RPMI7951 (cell line): ENCODE data around the gene KIF5A. TPM values are rescaled to one million over a fixed set of nuclear protein-coding genes. Genes with fewer than 3 reads are reported as not detected.
"Not testable (repeated sequence)": the region's sequence is repeated elsewhere in the genome, so short reads cannot be mapped to it uniquely, and the experiment has no call there.

Experiments used
- DNase-seq: peaks from one replicate; pipeline ENCODE4 v3.0.0-alpha.2; 2012; ENCODE audit warnings: low read depth
- total RNA-seq: library from RNA; depleted of rRNA; stranded (reverse); fragments of >200 nt; shearing (Covaris generic); gene quantifications from 2 replicates; pipeline ENCODE4 v1.2.3, GENCODE V29; 2014; rRNA removed

KIF5A gene
- total RNA-seq, result 0.60 and 1.9 TPM in 2 replicates

GRCh38 chr12:57549909-57550640 is at the start of gene KIF5A:
TSS of gene KIF5A (plus strand) at chr12:57550044. CDS start at chr12:57550272, 228 bp downstream.
- DNase-seq, result peak; percentile 29

GRCh38 chr12:57500213-57500612 is 49.6 kb upstream of the KIF5A start:
- DNase-seq, result no peak

DNA sequence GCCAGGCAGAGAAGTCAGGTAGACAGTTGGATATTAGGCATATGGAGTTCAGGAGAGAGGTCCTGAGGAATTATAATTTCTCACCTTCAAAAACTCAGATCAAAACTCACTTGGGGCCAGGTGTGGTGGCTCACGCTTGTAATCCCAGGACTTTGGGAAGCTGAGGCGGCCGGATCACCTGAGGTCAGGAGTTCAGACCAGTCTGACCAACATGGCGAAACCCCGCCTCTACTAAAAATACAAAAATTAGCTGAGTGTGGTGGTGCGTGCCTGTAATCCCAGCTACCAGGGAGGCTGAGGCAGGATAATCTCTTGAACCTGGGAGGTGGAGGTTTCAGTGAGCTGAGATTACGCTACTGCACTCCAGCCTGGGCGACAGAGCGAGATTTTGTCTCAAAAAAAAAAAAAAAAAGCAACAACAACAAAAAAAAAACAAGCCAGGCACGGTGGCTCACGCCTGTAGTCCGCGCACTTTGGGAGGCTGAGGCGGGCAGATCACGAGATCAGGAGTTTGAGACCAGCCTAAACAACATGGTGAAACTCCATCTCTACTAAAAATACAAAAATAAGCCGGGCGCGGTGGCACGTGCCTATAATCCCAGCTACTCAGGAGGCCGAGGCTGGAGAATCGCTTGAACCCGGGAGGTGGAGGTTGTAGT is 47.4 kb upstream of the KIF5A start:
- not testable (repeated sequence) for DNase-seq

DNA sequence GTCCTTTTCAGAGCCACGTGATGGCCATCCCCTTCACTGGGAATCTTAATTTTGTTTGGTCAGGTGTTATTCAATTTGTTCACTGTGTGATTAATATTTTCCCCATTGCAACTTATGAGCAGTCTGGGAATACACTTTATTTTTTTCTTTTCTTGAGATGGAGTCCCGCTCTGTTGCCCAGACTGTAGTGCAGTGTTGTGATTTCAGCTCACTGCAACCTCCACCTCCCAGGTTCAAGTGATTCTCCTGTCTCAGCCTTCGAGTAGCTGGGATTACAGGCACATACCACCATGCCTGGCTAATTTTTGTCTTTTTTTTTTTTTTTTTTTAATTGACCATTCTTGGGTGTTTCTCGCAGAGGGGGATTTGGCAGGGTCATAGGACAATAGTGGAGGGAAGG is 43.3 kb upstream of the KIF5A start:
- DNase-seq, result not testable (repeated sequence)

DNA sequence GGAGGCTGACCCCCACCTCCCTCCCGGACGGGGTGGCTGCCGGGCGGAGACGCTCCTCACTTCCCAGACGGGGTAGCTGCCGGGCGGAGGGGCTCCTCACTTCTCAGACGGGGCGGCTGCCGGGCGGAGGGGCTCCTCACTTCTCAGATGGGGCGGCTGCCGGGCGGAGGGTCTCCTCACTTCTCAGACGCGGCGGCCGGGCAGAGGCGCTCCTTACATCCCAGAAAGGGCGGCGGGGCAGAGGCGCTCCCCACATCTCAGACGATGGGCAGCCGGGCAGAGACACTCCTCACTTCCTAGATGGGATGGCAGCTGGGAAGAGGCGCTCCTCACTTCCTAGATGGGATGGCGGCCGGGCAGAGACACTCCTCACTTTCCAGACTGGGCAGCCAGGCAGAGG is 42.0 kb upstream of the KIF5A start:
- DNase-seq, result not testable (repeated sequence)

DNA sequence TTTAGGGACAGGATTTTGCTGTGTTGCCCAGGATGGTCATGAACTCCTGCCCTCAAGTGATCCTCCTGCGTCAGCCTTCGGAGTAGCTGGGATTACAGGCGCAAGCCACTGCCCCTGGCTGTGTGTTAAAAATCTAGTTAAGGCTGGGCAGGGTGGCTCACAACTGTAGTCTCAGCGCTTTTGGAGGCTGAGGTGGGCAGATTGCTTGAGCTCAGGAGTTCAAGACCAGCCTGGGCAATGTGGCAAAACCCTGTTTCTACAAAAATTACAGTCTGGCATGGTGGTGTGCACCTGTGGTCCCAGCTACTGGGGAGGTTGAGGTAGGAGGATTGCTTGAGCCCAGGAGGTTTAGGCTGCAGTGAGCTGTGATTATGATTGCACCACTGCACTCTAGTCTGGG is 38.7 kb upstream of the KIF5A start:
- no peak for DNase-seq

DNA sequence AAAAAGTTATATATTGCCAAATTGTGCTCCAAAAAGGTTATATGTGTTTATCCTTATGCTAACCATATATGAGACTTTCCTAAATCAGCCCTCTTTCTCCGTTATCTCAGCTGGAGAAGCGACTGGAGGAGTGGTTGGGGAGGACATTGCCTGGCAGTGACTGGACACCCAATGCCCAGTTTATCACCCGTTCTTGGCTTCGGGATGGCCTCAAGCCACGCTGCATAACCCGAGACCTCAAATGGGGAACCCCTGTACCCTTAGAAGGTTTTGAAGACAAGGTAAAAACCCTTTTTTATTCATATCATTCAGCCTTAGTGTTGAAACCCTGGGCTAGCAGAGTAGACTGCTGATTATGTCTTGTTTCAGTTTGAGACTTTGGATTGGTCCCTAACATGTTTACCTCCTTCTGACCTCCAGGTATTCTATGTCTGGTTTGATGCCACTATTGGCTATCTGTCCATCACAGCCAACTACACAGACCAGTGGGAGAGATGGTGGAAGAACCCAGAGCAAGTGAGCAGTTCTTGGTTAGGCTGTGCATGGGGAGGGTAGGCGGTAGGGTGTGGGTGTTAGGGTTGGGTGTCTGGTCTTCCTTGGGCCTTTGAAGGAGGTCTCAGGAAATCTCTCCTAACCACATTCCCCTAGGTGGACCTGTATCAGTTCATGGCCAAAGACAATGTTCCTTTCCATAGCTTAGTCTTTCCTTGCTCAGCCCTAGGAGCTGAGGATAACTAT is 38.1 kb upstream of the KIF5A start:
- DNase-seq, result no peak

DNA sequence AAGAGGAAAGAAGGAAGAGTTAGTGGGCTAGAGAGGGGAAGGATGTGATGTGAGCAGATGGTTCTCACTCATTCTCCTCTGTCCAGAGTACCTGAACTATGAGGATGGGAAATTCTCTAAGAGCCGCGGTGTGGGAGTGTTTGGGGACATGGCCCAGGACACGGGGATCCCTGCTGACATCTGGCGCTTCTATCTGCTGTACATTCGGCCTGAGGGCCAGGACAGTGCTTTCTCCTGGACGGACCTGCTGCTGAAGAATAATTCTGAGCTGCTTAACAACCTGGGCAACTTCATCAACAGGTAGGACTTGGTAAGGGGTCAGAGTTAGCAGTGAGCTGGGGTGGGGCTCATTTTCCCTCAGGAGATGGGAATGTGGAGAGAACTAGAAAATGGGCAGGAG is 37.2 kb upstream of the KIF5A start:
- DNase-seq, result no peak

DNA sequence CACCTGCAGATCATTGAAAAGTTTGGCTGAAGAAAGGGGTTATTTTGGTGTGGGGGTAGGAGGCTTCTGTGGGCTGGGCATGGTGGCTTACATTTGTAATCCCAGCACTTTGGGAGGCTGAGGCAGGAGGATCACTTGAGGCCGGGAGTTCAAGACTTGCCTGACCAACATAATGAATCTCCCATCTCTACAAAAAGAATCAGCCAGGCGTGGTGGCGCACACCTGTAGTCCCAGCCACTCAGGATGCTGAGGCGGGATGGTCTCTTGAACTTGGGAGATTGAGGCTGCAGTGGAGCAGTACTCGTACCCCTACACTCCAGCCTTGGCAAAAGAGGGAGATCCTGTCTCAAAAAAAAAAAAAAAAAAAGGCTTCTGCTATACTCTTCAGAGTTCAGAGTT is 36.6 kb upstream of the KIF5A start:
- DNase-seq, result no peak

DNA sequence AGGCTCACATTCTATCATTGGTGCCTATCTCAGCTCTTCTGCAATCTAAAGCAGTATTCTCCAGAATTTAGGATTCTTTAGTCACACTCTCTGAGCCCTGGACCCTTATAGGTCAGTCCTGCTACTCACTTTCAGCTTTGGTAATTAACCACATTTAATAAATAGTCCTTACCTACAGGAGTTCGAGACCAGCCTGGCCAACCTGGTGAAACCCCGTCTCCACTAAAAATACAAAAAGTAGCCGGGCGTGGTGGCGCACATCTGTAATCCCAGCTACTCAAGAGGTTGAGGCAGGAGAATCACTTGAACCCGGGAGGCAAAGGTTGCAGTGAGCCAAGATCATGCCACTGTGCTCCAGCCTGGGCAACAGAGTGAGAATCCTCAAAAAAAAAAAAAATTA is 36.2 kb upstream of the KIF5A start:
- DNase-seq, result not testable (repeated sequence)

GRCh38 chr12:57514246-57514645 is 35.6 kb upstream of the KIF5A start:
- not testable (repeated sequence) for DNase-seq

DNA sequence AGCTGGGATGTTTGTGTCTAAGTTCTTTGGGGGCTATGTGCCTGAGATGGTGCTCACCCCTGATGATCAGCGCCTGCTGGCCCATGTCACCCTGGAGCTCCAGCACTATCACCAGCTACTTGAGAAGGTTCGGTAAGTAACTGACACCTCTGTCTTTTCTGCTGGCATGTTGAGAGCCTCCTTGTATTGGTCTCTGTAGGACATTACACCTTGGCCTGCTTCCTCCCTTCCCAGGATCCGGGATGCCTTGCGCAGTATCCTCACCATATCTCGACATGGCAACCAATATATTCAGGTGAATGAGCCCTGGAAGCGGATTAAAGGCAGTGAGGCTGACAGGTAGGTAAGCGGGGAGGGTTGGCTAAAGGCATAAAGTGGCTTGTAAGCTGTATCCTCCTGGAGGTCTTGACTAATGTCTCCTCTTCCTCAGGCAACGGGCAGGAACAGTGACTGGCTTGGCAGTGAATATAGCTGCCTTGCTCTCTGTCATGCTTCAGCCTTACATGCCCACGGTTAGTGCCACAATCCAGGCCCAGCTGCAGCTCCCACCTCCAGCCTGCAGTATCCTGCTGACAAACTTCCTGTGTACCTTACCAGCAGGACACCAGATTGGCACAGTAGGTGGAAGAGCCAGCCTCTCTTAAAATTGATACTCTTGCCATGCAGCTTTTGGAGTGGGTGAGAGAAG is 35.0 kb upstream of the KIF5A start:
- DNase-seq, result no peak

DNA sequence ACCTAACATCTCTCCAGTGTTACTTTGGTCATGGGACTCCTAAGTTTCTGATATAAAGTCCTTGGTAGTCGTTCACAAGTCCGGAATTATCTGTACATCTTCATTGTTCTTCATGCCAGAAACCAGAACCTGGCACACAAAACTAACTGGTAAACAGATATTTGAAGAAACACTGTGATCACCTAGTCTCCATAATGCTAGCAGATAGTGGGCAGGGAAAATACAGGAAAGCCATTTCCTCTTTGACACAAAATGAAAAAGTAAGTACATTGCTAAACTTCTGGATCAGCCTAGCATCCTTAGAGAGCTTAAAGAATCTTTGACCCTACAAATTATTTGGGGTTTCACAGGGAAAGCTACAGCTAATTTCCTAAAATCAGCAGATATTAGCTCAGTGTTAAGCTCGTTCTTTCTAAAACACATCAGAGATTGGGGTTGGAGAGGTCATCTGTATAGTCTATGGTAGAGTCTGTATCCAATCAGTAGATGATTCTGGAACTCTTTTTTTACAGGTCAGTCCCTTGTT is 34.4 kb upstream of the KIF5A start:
- no peak for DNase-seq

GRCh38 chr12:57515934-57516541 is 33.8 kb upstream of the KIF5A start:
- no peak for DNase-seq

GRCh38 chr12:57516617-57517153 is 33.2 kb upstream of the KIF5A start:
- DNase-seq, result no peak

- peak; percentile 72 for DNase-seq
Observed at GRCh38 chr12:57517187-57517586, 32.7 kb upstream of the KIF5A start.

DNA sequence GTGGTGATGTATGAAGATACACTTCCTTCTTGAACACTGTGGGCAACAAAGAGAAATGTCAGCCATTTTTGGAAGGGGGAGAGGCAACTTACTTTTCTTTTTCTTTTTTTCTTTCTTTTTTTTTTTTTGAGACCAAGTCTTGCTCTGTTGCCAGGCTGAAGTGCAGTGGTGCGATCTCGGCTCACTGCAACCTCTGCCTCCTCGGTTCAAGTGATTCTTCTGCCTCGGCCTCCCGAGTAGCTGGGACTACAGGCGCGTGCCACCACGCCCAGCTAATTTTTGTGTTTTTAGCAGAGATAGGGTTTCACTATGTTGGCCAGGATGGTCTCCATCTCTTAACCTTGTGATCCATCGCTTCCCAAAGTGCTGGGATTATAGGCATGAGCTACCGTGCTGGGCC is 32.1 kb upstream of the KIF5A start:
- not testable (repeated sequence) for DNase-seq

- DNase-seq, result no peak
Observed at GRCh38 chr12:57518176-57518919, 31.5 kb upstream of the KIF5A start.

GRCh38 chr12:57518920-57519795 is 30.7 kb upstream of the KIF5A start:
- DNase-seq, result peak; percentile 50

GRCh38 chr12:57519796-57520052 is 30.1 kb upstream of the KIF5A start:
- no peak for DNase-seq
